Fibroblast of lung (primary cell): ENCODE results near the gene PANK4. TPM values are rescaled to one million over a fixed set of nuclear protein-coding genes. Genes with fewer than 3 reads are reported as not detected.
A peak's percentile ranks its signal among the peaks of the same experiment; 100 is the strongest.

Experiments used
- DNase-seq, 2 donors: peaks; one replicate each; pipeline versions ENCODE4 v3.0.0 to v3.0.0-alpha.2; 2010; ENCODE audit warnings: low read depth in 2 of 2
- H2AFZ ChIP-seq: 2 replicates; pipeline ENCODE4 v1.5.1; 2012; ENCODE audit warnings: low read length, control low read depth, inconsistent platforms
- H3K27ac ChIP-seq: 2 replicates; pipeline ENCODE4 v1.5.1; 2011; ENCODE audit warnings: low read length, control low read depth; ENCODE audit not compliant: insufficient read depth
- H3K27me3 ChIP-seq: 2 replicates; pipeline ENCODE4 v1.5.1; 2011; ENCODE audit warnings: mild to moderate bottlenecking, low read length; ENCODE audit not compliant: control insufficient read depth, insufficient read depth
- H3K36me3 ChIP-seq: 2 replicates; pipeline ENCODE4 v1.5.1; 2011; ENCODE audit warnings: low read length; ENCODE audit not compliant: control insufficient read depth, insufficient read depth
- H3K4me1 ChIP-seq: 2 replicates; pipeline ENCODE4 v1.5.1; 2011; ENCODE audit warnings: low read length; ENCODE audit not compliant: control insufficient read depth, insufficient read depth; ENCODE audit errors: extremely low read depth
- H3K4me2 ChIP-seq: 2 replicates; pipeline ENCODE4 v1.5.1; 2011; ENCODE audit warnings: low read length, control low read depth; ENCODE audit not compliant: insufficient read depth; ENCODE audit errors: extremely low read depth
- H3K4me3 ChIP-seq, 4 experiments: fragments of 200-600 bp in 1 of 4; sonication (generic) in 1 of 4; replicated peaks in 1 of 4; 2 replicates each; pipeline ENCODE4 v1.5.1; 2011 to 2016; ENCODE audit warnings: low read length in 4 of 4, low read depth in 3 of 4, mild to moderate bottlenecking in 3 of 4, control low read depth in 2 of 4, inconsistent platforms in 1 of 4, mixed read lengths in 1 of 4; ENCODE audit not compliant: insufficient read depth in 1 of 4; ENCODE audit errors: control extremely low read depth in 1 of 4
- H3K79me2 ChIP-seq: 2 replicates; pipeline ENCODE4 v1.5.1; 2012; ENCODE audit warnings: mild to moderate bottlenecking, low read length, inconsistent platforms; ENCODE audit not compliant: control insufficient read depth, insufficient read depth
- H3K9ac ChIP-seq: 2 replicates; pipeline ENCODE4 v1.5.1; 2011; ENCODE audit warnings: mild to moderate bottlenecking, low read length, control low read depth; ENCODE audit not compliant: insufficient read depth
- H3K9me3 ChIP-seq: 2 replicates; pipeline ENCODE4 v1.5.1; 2012; ENCODE audit warnings: low read depth, low read length; ENCODE audit not compliant: control insufficient read depth, insufficient read depth
- H4K20me1 ChIP-seq: 2 replicates; pipeline ENCODE4 v1.5.1; 2011; ENCODE audit warnings: low read length; ENCODE audit not compliant: control insufficient read depth, insufficient read depth; ENCODE audit errors: extremely low read depth
- EZH2 ChIP-seq: IDR thresholded peaks from 2 replicates; pipeline ENCODE4 v1.5.1; 2012; ENCODE audit warnings: low read length, control low read depth, mild to moderate bottlenecking; ENCODE audit errors: missing control alignments
- polyA plus RNA-seq, 2 donors: library from polyadenylated mRNA; depleted of rRNA in 1 of 2; stranded (reverse) in 1 of 2; unstranded in 1 of 2; fragments of >200 nt; gene quantifications; 2 replicates each; pipeline ENCODE4 v1.2.1, GENCODE V29; 2011 to 2012; ENCODE audit warnings: missing spikeins in 1 of 2
- total RNA-seq: library from RNA; depleted of rRNA; stranded (reverse); fragments of >200 nt; gene quantifications from 2 replicates; pipeline ENCODE4 v1.2.1, GENCODE V29; 2014
- TF ChIP-seq, protein P1 (sequence below), 2 donors: IDR thresholded peaks in 1 of 2; conservative IDR thresholded peaks in 1 of 2; 1 replicate in 1 of 2; 2 replicates in 1 of 2; pipeline ENCODE4 v1.5.1; 2011 to 2012; ENCODE audit warnings: low read length in 2 of 2, control low read depth in 1 of 2, inconsistent platforms in 1 of 2, low read depth in 1 of 2, mild to moderate bottlenecking in 1 of 2

Gene PANK4
- total and polyA plus RNA-seq, 2 donors (not counting 1 experiment from before 2014, with no cell fraction given): 8.5 to 17.0 TPM

- H3K9ac ChIP-seq: no peak overlapping the region
- H3K9me3 ChIP-seq: no peaks in the 10 kb centered on the region
- no peak overlapping the region for H3K4me3 ChIP-seq
- H2AFZ ChIP-seq: no peak overlapping the region
- no peak for DNase-seq
- H3K36me3 ChIP-seq: no peaks in the 10 kb centered on the region
- no peaks in the 10 kb centered on the region for H3K79me2 ChIP-seq
- peaks cover 14% of the 10 kb centered on the region for H3K27me3 ChIP-seq
- no peak for TF ChIP-seq EZH2
- TF ChIP-seq, protein P1, sequence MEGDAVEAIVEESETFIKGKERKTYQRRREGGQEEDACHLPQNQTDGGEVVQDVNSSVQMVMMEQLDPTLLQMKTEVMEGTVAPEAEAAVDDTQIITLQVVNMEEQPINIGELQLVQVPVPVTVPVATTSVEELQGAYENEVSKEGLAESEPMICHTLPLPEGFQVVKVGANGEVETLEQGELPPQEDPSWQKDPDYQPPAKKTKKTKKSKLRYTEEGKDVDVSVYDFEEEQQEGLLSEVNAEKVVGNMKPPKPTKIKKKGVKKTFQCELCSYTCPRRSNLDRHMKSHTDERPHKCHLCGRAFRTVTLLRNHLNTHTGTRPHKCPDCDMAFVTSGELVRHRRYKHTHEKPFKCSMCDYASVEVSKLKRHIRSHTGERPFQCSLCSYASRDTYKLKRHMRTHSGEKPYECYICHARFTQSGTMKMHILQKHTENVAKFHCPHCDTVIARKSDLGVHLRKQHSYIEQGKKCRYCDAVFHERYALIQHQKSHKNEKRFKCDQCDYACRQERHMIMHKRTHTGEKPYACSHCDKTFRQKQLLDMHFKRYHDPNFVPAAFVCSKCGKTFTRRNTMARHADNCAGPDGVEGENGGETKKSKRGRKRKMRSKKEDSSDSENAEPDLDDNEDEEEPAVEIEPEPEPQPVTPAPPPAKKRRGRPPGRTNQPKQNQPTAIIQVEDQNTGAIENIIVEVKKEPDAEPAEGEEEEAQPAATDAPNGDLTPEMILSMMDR (conservative IDR thresholded peaks at IDR 0.05 in 1 of 2, IDR thresholded peaks at IDR 0.05 in 1 of 2; ENCODE audit: low read depth in 1 of 2, low read length in 2 of 2): no peak
- no peaks in the 10 kb centered on the region for H4K20me1 ChIP-seq
- H3K27ac ChIP-seq: no peak overlapping the region
- no peaks in the 10 kb centered on the region for H3K4me1 ChIP-seq
- no peak overlapping the region for H3K4me2 ChIP-seq
Observed at GRCh38 chr1:2534315-2534686, 7.9 kb upstream of the PANK4 start.

- H3K4me3 ChIP-seq: no peak overlapping the region
- H3K4me1 ChIP-seq: no peaks in the 10 kb centered on the region
- peak in 1 of 2 donors; percentile 78 for DNase-seq
- H3K4me2 ChIP-seq: no peak overlapping the region
- H3K36me3 ChIP-seq: no peaks in the 10 kb centered on the region
- peaks cover 14% of the 10 kb centered on the region for H3K27me3 ChIP-seq
- TF ChIP-seq EZH2: no peak
- TF ChIP-seq, protein P1 (conservative IDR thresholded peaks at IDR 0.05 in 1 of 2, IDR thresholded peaks at IDR 0.05 in 1 of 2; ENCODE audit: low read depth in 1 of 2, low read length in 2 of 2): no peak
- H2AFZ ChIP-seq: no peak overlapping the region
- H3K9ac ChIP-seq: no peak overlapping the region
- no peak overlapping the region for H3K27ac ChIP-seq
- no peaks in the 10 kb centered on the region for H3K79me2 ChIP-seq
- no peaks in the 10 kb centered on the region for H4K20me1 ChIP-seq
- no peaks in the 10 kb centered on the region for H3K9me3 ChIP-seq
Observed at GRCh38 chr1:2533365-2533764, 7.0 kb upstream of the PANK4 start.

DNA sequence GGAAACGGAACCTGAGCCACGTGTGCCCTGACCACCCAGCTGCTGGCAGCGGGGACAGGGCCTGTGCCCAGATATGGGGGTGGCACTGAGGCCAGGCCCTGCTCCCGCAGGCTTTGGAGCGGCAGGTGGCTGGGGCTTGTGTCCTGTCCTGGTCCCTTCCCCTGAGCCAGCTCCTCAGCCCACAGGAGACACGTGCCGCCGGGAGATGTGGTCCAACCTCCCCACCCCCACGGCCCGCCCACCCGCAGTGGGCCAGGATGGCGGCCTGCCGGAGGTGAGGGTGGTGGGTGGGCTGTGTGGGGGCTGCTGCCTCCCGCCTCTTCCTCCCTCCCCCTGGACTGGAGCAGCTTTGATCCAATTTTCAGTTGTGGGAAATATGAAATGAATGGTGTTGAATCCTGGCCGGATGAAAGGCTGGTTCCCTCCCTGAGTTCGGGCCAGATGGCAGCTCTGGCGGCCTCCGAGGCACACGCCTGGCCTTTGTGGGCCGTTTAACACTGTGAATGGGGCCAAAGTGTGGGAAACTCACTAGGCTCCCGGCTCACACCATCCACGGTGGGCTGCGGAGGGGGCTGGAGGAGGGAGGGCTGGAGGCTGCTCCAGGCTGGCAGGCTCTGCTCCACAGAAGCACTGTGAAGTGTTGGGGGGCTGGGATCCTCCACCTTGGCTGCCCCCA, 6.2 kb upstream of the PANK4 start:
- Histone ChIP-seq H3K4me3 (no peak overlapping the region), H4K20me1 (no peaks in the 10 kb centered on the region), H3K4me2 (no peak overlapping the region), H3K27ac (no peak overlapping the region), H3K27me3 (peaks cover 14% of the 10 kb centered on the region), H3K9ac (no peak overlapping the region), H3K79me2 (no peaks in the 10 kb centered on the region), H3K36me3 (no peaks in the 10 kb centered on the region), H2AFZ (no peak overlapping the region), H3K9me3 (no peaks in the 10 kb centered on the region), H3K4me1 (no peaks in the 10 kb centered on the region)
- no peak for DNase-seq
- no peak for TF ChIP-seq EZH2
- TF ChIP-seq, protein P1 (conservative IDR thresholded peaks at IDR 0.05 in 1 of 2, IDR thresholded peaks at IDR 0.05 in 1 of 2; ENCODE audit: low read depth in 1 of 2, low read length in 2 of 2): no peak
